ENCODE results near the gene ABCC8. TPM values are rescaled to one million over a fixed set of nuclear protein-coding genes. Genes with fewer than 3 reads are reported as not detected.

The ABCC8 gene
- total RNA-seq, 1 experiment from 2014 or later: 2.4 TPM

DNA sequence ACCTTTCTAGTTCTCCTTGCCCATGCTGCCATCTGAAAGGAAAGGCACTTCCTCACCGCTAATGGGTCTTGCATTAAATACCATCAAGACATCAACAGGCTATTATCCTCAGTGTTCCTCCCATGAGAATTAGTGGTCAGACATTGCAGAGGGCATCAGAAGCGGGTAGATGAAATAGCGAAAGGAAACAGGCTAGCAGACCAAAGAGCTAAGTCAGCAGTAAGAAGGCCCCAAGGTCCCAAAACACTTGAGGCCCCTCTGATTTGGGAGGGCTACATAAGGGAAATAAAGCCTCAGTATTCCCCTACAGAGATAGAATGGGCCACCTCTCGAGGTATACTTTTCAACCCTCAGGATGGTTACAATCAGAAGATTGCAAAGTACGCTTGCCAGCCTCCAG is 101.1 kb downstream of the ABCC8 start:
- Histone ChIP-seq H2BK5ac (ENCODE audit: insufficient read length, low read length) (no peak overlapping the region), H3K18ac (ENCODE audit: insufficient read length, low read depth, low read length) (no peak overlapping the region), H3K14ac (ENCODE audit: insufficient read depth, low read length) (no peak overlapping the region), H4K91ac (ENCODE audit: insufficient read length, low read depth, low read length) (no peak overlapping the region), H3K9ac (ENCODE audit: extremely low read depth, insufficient read length, low read length) (no peak overlapping the region), H3K4me1 (ENCODE audit: insufficient read depth, low read length) (no peaks in the 10 kb centered on the region), H4K5ac (ENCODE audit: insufficient read length, low read depth, low read length) (no peak overlapping the region), H3K9me3 (ENCODE audit: control insufficient read depth, low read depth, low read length) (peaks cover 47% of the 10 kb centered on the region), H3K56ac (ENCODE audit: insufficient read length, low read depth, low read length) (no peak overlapping the region), H3K27me3 (ENCODE audit: insufficient read depth, low read length) (no peaks in the 10 kb centered on the region), H2AK5ac (ENCODE audit: insufficient read length, low read length) (no peak overlapping the region), H2BK120ac (ENCODE audit: low read depth, low read length, poor library complexity, severe bottlenecking) (no peak overlapping the region), H3K79me2 (ENCODE audit: insufficient read depth, low read length) (no peaks in the 10 kb centered on the region), H3K23me2 (ENCODE audit: insufficient read length, low read depth, low read length, poor library complexity, severe bottlenecking) (no peaks in the 10 kb centered on the region), H3T11ph (ENCODE audit: low read length) (no peak overlapping the region), H4K20me1 (ENCODE audit: control insufficient read depth, insufficient read depth, insufficient read length) (no peaks in the 10 kb centered on the region), H2BK12ac (ENCODE audit: insufficient read length, low read depth, low read length) (no peak overlapping the region), H2BK15ac (ENCODE audit: low read depth, low read length) (no peak overlapping the region), H3K27ac (ENCODE audit: insufficient read length, low read depth, low read length) (no peak overlapping the region), H3K4me2 (ENCODE audit: insufficient read depth, insufficient read length, low read length) (no peak overlapping the region), H3K23ac (ENCODE audit: insufficient read length, low read depth, low read length) (no peak overlapping the region), H3K4ac (ENCODE audit: low read depth, low read length) (no peak overlapping the region), H3K79me1 (ENCODE audit: insufficient read depth, low read depth, low read length, poor library complexity, severe bottlenecking) (no peaks in the 10 kb centered on the region), H4K8ac (replicated peaks; ENCODE audit: insufficient read length, low read depth, low read length) (no peak overlapping the region), H2BK20ac (ENCODE audit: low read depth, low read length, poor library complexity, severe bottlenecking) (no peak overlapping the region), H2AFZ (ENCODE audit: low read length) (no peak overlapping the region)
- no peaks in the 10 kb centered on the region for H3K4me1 Mint-ChIP-seq
- no peak overlapping the region for H3K4me3 Mint-ChIP-seq
- peaks cover 46 to 57% of the 10 kb centered on the region in 2 experiments for H3K9me3 Mint-ChIP-seq
- H3K27ac Mint-ChIP-seq: no peak overlapping the region
- TF ChIP-seq, protein P1, sequence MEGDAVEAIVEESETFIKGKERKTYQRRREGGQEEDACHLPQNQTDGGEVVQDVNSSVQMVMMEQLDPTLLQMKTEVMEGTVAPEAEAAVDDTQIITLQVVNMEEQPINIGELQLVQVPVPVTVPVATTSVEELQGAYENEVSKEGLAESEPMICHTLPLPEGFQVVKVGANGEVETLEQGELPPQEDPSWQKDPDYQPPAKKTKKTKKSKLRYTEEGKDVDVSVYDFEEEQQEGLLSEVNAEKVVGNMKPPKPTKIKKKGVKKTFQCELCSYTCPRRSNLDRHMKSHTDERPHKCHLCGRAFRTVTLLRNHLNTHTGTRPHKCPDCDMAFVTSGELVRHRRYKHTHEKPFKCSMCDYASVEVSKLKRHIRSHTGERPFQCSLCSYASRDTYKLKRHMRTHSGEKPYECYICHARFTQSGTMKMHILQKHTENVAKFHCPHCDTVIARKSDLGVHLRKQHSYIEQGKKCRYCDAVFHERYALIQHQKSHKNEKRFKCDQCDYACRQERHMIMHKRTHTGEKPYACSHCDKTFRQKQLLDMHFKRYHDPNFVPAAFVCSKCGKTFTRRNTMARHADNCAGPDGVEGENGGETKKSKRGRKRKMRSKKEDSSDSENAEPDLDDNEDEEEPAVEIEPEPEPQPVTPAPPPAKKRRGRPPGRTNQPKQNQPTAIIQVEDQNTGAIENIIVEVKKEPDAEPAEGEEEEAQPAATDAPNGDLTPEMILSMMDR (conservative IDR thresholded peaks at IDR 0.05): no peak
- peaks cover 10% of the 10 kb centered on the region for H3K27me3 Mint-ChIP-seq (ENCODE audit: low read depth)
- no peak for DNase-seq
- H3K36me3 Mint-ChIP-seq (ENCODE audit: insufficient read depth in 1 of 3, low read depth in 3 of 3): peaks cover 24 to 40% (median 30%) of the 10 kb centered on the region in 3 experiments
- WGBS (ENCODE audit: extremely low coverage, insufficient read length, low lambda C conversion rate): no CpG with 5 or more reads among the region's 5 CpGs

All from H9 (cell line).